NK-92 (cell line): ENCODE data around the gene BMP15.

Source experiments
- DNase-seq: peaks from one replicate; lab custom pipeline; 2025; ENCODE audit not compliant: unreplicated experiment; lab: John Stamatoyannopoulos, UW

The BMP15 gene

DNA sequence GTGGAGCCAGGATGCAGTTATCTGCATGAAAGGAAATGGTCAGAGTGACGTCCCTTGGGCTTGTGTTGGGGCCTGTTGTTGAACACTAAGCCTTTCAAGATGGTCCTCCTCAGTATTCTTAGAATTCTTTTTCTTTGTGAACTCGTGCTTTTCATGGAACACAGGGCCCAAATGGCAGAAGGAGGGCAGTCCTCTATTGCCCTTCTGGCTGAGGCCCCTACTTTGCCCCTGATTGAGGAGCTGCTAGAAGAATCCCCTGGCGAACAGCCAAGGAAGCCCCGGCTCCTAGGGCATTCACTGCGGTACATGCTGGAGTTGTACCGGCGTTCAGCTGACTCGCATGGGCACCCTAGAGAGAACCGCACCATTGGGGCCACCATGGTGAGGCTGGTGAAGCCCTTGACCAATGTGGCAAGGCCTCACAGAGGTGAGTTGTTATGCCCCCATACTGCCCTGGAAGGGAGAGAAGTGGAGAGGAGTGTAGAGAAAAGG lies at the start of gene BMP15:
Gene BMP15 (plus strand): TSS at position 51 of the 492 bp plus-strand sequence. CDS start 49 bp downstream, at position 100.
- DNase-seq: no peak

DNA sequence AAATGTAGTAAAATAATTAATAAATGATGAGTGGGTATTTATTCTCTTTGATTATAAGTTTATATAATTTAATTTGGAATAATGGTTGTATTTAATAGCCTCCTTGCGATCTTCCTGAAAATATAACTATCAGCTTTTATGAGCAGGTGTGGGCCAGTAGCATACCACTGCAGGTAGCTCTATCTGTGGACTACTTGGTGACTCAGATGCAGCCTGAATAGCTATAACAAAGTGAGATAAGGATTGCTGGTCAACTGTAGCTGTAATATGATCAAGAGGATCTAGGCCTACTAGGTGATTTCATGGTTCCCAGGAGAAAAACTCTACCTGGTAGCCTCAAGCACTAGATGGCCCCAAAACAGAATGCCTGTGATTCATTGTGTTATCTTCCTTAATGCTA lies 47.1 kb upstream of the BMP15 start:
- DNase-seq: no peak

DNA sequence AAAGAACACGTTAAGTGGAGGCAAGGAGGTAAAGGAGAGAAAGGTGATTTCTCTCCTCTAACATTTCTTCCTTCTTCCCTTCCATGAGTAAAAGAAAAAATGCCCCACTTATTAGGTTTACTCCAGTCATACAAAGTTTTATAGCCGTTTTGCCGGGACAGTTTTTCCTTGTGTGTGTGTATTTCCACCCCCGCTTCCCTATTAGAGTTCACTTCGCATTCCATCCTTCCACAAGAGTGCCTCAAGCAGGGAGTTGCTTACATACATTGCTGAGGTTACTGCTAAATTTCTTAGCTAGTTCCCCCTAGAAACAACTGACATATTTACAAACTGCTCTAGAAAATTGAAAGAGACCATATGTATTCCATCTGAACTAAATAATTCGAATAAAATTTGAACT lies 45.2 kb upstream of the BMP15 start:
- DNase-seq: no peak

DNA sequence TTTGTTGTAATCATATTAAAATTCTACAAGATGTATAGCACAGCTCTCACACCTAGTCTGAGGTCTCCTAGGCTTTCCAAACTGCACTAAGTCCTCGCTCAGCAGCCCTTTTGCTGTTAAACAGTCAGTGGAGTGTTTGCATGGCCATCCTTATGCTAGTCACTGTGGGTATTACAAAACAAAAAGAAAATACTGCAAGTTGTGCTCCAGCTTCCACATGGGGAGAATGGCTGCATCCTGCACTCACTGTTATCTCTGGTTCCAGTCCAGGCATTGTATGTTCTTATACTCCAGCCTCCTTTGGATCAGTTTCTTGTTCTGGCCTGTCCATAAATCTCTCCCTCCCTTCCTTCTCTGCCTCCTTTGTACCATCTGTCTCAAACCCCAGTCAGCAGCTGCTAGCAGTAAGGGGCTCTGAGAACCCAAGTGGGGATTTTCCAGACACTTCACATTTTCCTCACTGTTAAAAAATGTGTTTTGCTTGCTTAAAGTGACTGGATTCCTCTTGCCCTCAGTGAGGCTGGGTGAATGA lies 38.5 kb upstream of the BMP15 start:
- no peak for DNase-seq

DNA sequence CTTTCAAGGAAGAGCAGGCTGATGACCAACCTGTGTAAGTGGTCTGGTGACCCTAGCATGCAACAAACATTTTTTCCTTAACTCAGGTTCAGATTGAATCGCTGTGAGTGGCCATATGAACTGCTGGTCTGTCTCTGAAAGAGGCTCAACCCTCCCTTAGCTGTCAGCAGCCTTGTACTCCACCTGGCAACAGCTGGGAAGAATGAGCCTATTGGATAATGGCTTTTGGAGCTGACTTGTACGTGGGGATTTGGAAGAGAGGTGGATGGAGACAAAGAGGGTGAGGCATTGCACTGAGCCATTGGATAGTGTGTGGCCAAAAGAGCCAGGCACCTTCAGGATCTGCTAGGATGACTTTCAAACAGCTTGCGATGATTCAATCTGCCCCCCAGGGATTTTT lies 35.7 kb upstream of the BMP15 start:
- DNase-seq: no peak

DNA sequence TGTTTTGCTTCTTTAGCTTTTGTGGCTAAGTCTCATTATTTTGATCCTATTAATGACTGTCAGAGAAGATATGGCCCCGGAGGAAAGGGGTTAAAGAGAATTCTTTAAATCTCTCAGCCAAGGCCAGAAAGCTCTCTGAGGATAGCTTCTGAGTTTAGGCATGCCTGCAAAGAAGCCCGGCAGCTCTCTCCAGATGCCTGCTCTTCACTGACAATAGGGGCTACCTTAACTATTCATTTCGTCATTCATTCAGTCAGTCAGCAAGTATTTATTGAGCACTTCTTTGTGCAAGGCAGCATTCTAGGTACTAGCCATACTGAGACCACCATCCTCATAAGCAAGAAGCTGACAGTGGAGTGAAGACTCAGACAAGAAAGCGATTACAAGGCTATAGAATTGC lies 34.0 kb upstream of the BMP15 start:
- DNase-seq: no peak

DNA sequence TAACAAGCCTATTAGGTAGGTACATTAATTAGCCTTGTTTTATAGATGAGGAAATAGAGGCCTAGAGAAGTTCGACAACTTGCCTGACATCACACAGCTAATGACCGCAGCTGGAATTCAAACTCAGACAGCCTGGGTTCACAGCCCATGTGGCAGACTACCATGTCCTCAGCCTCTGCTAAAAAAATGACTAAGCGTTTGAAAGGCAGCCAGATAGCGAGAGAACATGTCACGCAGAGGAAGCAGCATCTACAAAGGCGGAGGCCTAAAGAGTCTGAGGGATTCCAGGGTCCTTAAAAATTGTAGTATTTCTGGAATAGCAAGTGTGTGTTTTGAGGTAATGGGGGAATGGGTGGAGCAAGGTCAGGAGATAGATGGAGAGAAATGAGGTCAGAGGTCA lies 33.2 kb upstream of the BMP15 start:
- no peak for DNase-seq

DNA sequence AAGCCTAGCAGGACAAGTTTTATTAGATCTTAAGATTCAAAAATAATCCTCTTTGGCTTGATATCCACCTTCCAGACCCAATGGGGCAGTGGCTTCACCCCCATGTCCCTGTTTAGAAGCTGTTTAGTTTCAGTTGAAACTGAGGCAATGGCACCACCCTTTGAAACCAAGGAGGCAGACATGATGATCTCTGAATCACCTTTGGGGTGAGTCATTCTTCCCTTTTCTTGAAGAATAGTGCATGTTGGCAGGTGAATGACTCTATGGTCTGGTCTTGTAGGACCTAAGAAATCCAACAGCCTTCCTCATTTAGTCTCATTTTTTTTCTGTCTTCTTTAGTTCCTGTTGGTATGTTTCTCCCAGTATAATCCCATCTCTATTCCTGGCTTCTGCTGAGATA lies 29.5 kb upstream of the BMP15 start:
- DNase-seq: no peak

DNA sequence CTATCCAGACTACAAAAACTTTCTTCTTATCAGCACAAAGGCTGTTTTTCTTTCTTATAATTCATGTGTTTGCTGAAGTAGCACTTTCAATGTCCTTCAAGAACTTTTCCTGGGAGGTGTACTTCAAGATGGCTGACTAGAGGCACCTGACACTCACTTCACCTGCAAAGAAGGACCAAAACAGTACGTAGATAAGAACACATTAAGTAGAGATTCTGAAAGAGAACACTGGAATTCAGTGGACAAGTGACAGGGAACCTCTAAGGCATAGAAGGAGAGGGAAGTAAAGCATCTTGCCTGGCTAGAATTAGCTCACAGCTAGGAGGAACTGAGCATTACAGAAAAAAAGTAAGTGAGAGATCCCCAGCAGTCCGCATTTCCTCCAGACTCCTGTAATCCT lies 21.7 kb upstream of the BMP15 start:
- no peak for DNase-seq

DNA sequence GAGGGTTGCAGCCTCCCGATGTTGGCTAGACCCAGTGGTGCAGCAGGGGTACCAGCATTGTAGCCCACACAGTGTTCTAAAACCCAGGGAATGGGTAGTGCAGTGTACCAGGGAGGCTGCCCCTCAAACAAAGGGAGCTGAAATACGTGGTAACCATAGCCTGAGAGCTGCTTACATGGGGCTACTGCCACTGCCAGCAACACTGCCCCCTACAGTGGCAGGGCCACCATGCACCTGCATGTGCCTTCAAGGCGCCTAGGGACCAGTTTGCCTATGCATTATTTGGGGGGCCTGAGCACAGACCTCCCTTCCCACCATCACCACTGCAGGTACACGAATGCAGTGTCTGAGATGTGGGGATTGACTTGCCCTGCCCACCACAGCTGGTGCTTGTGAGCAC lies 21.0 kb upstream of the BMP15 start:
- no peak for DNase-seq

DNA sequence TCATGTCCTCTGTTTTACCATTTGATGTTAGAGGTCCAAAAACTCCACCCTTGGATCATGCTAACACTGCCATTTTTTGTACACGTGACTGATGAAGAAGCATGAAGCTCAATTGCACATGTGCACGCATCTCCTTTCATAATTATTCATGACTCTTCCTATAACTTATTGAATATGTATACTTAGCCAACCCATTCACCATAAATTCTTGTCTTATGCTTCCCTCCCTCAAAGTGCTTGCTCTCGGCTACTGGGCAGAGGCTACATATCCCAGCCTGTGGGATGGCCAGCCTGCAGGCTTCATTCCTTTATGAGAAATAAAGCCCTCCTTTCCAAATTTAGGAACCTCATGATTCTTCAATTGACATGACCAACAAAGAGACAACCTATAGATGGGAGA lies 17.5 kb upstream of the BMP15 start:
- no peak for DNase-seq

DNA sequence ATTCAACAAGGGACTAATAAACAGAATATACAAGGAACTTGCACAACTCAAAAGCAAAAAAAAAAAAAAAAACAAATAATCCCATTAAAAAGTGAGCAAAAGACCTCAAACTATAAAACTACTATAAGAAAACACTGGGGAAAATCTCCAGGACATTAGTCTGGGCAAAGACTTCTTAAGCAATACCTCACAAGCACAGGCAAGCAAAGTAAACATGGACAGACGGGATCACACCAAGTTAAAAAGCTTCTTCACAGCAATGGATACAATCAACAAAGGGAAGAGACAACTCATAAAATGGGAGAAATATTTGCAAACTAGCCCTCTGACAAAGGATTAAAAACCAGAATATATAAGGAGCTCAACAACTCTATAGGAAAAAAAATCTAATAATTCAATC lies 17.1 kb upstream of the BMP15 start:
- no peak for DNase-seq

DNA sequence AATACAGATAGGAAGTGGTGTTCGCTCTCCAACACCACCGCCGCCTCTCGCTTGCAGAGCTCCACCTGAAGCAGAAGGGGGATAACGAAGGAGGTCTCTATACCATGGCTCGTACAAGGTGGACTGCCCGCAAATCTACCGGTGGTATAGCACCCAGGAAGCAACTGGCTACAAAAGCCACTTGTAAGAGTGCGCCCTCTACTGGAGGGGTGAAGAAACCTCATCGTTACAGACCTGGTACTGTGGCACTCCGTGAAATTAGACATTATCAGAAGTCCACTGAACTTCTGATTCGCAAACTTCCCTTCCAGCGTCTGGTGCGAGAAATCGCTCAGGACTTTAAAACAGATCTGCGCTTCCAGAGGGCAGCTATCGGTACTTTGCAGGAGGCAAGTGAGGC lies 5.2 kb upstream of the BMP15 start:
- no peak for DNase-seq

DNA sequence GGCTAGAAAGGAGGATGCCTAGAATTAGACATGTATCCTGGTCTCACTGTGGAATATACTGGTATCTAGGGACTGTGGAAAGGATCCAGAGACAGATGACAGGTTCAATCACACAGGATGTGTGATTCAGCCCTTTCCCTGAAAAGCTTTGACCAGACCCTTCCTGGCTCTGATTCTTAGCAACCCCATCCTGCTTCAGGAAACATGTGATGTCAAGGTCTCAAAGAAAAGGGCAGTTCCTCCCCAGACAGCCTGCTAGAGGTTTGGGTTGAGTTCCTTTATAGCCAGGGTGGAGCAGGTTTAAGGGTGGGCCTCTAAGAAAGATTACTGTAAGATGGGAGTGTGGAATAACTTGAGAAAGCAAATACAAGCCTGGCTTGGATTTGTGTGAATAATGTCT lies 3.0 kb downstream of the BMP15 start:
- no peak for DNase-seq

DNA sequence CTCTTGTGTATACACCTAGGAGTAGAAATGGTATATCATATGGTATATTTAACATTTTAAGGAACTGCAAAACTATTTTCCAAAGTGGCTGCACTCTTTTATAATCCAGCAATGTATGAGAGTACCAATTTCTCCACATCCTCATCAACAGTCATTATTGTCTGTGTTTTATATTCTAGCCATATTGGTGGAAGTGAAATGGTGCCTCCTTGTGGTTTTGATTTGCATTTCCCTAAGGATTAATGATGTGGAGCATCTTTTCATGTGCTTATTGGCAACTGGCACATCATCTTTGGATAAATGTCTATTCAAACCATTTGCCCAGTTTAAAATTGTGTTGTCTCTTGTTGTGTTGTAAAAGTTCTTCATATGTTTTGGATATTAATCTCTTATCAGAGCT lies 9.6 kb downstream of the BMP15 start:
- no peak for DNase-seq

DNA sequence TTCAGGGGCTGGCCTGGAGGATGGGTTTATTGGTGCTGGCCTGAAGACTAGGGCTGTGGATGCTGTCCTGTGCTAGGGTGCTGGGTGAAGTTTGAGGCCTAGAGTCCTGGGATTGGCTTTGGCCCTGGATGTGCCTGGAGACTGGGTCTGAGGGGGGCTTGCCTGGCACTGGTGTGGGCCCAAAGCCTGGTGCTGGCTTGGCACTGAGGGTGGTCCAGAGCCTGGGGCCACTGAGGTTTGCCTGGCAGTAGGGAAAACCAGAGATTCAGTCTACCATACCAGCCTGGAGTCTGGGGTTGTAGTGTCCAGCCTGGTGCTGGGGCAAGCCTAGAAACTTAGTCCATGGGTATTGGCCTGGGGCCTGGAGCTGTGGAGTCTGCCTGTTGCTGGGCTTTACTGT lies 16.6 kb downstream of the BMP15 start:
- no peak for DNase-seq

DNA sequence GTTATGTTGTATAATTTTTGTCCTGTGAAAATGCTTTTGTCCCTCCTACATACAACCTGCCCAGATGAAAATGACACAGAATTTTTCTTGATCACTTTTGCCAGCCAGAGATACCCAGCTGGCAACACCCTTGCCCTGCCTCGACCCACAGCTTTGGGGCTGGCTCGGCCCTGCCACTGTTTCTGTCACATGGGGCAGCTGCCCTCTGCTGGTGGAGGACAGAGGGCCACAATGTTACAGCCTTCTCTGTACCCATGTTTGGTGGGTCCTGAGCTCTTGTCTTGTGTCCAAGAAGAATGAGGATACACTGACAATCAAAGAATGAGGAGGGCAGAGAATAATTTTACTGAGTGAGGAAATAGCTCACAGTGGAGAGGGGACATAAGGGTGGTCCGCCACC lies 31.1 kb downstream of the BMP15 start:
- DNase-seq: no peak

DNA sequence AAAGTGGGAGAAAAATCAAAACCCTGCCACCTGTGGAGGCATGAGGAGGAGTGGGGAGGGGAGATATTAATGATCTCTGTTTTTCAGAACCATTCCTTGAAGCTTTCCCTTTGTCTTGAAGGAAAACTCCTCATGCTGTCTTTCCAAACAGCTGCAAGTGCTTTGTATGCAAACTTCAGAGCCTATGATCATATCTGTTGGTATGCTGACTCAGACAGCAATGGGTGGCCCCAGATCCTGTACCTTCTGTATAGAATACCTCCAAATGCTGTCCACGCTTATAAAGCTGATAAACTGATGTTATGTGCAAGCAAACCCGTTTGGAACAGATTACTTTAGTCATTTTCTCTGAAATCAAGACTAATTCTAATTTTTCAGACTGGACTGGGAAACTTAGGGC lies 31.9 kb downstream of the BMP15 start:
- no peak for DNase-seq

DNA sequence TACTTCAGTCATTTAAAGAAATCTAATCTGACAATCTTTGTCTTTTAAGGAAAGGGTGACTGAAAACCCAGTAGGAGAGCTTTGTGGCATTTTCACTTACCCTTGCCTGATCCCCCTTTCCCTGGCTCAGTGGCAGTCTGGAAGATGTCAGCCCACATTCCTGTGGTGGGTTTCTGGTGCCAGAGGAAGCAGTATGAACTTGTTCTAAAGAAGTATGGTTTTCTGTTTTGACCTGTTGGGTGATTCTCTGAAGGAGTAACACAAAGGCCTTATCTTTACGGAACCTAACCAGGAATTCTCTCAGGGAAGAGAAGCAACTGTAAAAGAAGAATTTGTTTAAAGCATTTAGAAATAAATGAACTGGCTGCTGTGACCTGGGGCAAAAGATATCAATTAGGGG lies 41.9 kb downstream of the BMP15 start:
- DNase-seq: no peak

DNA sequence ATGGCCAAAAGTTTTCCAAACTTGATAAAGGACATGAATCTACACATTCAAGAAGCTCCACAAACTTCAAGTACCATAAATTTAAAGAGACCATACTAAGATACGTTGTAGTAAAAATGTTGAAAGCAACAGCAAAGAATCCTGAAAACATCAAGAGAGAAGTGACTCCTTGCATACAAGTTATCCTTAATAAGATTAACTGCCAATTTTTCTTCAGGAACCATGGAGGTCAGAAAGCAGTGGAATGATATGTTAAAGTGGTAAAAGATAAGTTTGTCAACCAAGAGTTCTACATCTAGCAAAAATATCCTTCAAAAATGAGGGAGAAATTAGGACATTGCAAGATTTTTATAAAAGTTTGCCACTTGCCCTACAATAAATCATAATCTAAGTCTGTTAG lies 43.3 kb downstream of the BMP15 start:
- DNase-seq: no peak

DNA sequence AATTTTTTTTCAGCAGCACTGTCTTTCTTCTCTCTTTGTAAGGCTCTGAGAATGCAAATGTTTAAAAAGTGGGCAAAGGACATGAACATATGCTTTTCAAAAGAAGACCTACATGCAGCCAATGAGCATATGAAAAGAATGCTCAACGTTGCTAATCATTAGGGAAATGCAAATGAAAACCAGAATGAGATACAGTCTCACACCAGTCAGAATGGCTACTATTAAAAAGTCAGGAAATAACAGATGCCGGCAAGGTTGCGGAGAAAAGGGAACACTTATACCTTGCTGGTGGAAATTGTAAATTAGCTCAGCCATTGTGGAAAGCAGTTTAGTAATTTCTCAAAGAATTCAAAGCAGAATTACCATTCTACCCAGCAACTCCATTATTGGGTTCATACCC lies 51.6 kb downstream of the BMP15 start:
- no peak for DNase-seq

DNA sequence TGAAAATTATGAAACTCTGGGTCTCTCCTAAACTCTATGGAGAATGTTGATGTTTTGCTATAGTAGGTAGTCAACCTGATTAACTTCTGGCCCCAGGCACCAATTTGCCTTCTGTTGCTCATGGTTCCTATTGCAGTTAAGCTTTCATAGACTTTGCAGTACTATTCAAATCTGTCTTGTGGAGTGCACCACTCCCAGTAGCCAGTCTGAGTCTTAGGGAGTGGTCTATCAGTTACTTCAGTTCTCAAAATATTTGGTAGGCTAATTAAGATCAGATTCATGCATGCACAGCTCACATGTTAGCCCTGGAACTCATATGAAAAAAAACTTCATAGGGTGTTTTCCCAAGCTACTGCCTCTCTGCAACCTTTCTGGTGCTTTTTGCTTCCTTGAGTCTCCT lies 53.3 kb downstream of the BMP15 start:
- no peak for DNase-seq
